SK-N-SH treated with all-trans-retinoic acid at 6 μM for 48 hours (cell line): ENCODE data around the gene MUC21.

ENCODE experiments used
- ATAC-seq: fragments of 200-7000 bp; cut with Tn5 transposase; 3 replicates; pipeline ENCODE4 v1.9.1; 2020; ENCODE audit warnings: mild to moderate bottlenecking, moderate library complexity
- ARNTL ChIP-seq: fragments of 450-650 bp; formaldehyde crosslinking; IDR thresholded peaks from 2 replicates; pipeline ENCODE4 v1.5.0; 2020; ENCODE audit warnings: low read depth, mild to moderate bottlenecking, moderate library complexity, borderline replicate concordance
- BACH2 ChIP-seq: fragments of 250-450 bp; sonication (Bioruptor Pico); IDR thresholded peaks from 2 replicates; pipeline ENCODE4 v1.9.0; 2021; ENCODE audit warnings: mild to moderate bottlenecking, borderline replicate concordance
- CSDC2 ChIP-seq: fragments of 250-450 bp; sonication (Bioruptor Pico); IDR thresholded peaks from 2 replicates; pipeline ENCODE4 v1.5.0; 2020; ENCODE audit warnings: mild to moderate bottlenecking, moderate library complexity
- ESRRG ChIP-seq: fragments of 250-450 bp; sonication (Bioruptor Pico); IDR thresholded peaks from 2 replicates; pipeline ENCODE4 v1.6.1; 2021; ENCODE audit warnings: mild to moderate bottlenecking
- GLIS3 ChIP-seq: fragments of 250-450 bp; sonication (Bioruptor Pico); IDR thresholded peaks from 2 replicates; pipeline ENCODE4 v1.5.0; 2020; ENCODE audit warnings: mild to moderate bottlenecking, moderate library complexity
- ISL1 ChIP-seq: fragments of 250-450 bp; sonication (Bioruptor Pico); IDR thresholded peaks from 2 replicates; pipeline ENCODE4 v2.1.2; 2022; ENCODE audit warnings: mild to moderate bottlenecking, moderate library complexity
- OSR1 ChIP-seq: fragments of 250-450 bp; sonication (Bioruptor Pico); IDR thresholded peaks from 2 replicates; pipeline ENCODE4 v1.8.0; 2022; ENCODE audit warnings: moderate library complexity, mild to moderate bottlenecking, inconsistent platforms
- PATZ1 ChIP-seq: fragments of 250-450 bp; sonication (Bioruptor Pico); IDR thresholded peaks from 2 replicates; pipeline ENCODE4 v1.8.0; 2020; ENCODE audit warnings: mild to moderate bottlenecking, moderate library complexity, borderline replicate concordance
- PPARA ChIP-seq: fragments of 250-450 bp; sonication (Bioruptor Pico); IDR thresholded peaks from 2 replicates; pipeline ENCODE4 v1.5.0; 2020; ENCODE audit warnings: mild to moderate bottlenecking, borderline replicate concordance
- RARB ChIP-seq: fragments of 250-450 bp; sonication (Bioruptor Pico); IDR thresholded peaks from 2 replicates; pipeline ENCODE4 v1.8.0; 2021; ENCODE audit warnings: mild to moderate bottlenecking, moderate library complexity
- SNAI2 ChIP-seq: fragments of 250-450 bp; sonication (Bioruptor Pico); IDR thresholded peaks from 2 replicates; pipeline ENCODE4 v1.5.0; 2020; ENCODE audit warnings: mild to moderate bottlenecking, moderate library complexity
- TCF4 ChIP-seq: fragments of 250-450 bp; sonication (Bioruptor Pico); IDR thresholded peaks from 2 replicates; pipeline ENCODE4 v1.8.0; 2021; ENCODE audit warnings: mild to moderate bottlenecking, moderate library complexity, borderline replicate concordance
- ZC3H10 ChIP-seq: fragments of 250-450 bp; sonication (Bioruptor Pico); IDR thresholded peaks from 2 replicates; pipeline ENCODE4 v1.5.1; 2021; ENCODE audit warnings: mild to moderate bottlenecking, moderate library complexity
- ZFP30 ChIP-seq: fragments of 450-650 bp; formaldehyde crosslinking; IDR thresholded peaks from 2 replicates; pipeline ENCODE4 v1.5.0; 2022; ENCODE audit warnings: mild to moderate bottlenecking, moderate library complexity
- ZNF8 ChIP-seq: fragments of 450-650 bp; formaldehyde crosslinking; IDR thresholded peaks from 2 replicates; pipeline ENCODE4 v1.5.0; 2020; ENCODE audit warnings: mild to moderate bottlenecking, moderate library complexity
- TF ChIP-seq, protein P1 (sequence below): fragments of 250-450 bp; sonication (Bioruptor Pico); IDR thresholded peaks from 2 replicates; pipeline ENCODE4 v1.5.1; 2020; ENCODE audit warnings: low read depth, mild to moderate bottlenecking, moderate library complexity
- TF ChIP-seq, protein P2 (sequence below): fragments of 250-450 bp; sonication (Bioruptor Pico); IDR thresholded peaks from 2 replicates; pipeline ENCODE4 v1.5.0; 2020; ENCODE audit warnings: mild to moderate bottlenecking, moderate library complexity
- TF ChIP-seq, protein P3 (sequence below): fragments of 250-450 bp; sonication (Bioruptor Pico); IDR thresholded peaks from 2 replicates; pipeline ENCODE4 v1.8.0; 2021; ENCODE audit warnings: low read depth, mild to moderate bottlenecking, moderate library complexity, borderline replicate concordance
- TF ChIP-seq, protein P4 (sequence below): fragments of 250-450 bp; sonication (Bioruptor Pico); IDR thresholded peaks from 2 replicates; pipeline ENCODE4 v1.5.1; 2021; ENCODE audit warnings: mild to moderate bottlenecking, moderate library complexity

The MUC21 gene

GRCh38 chr6:30938730-30939129 lies 44.8 kb upstream of the MUC21 start:
- ATAC-seq, result no peak
- TF ChIP-seq PPARA (no peak), TCF4 (CRISPR knock-in tag) (no peak), CSDC2 (CRISPR knock-in tag) (no peak), GLIS3 (CRISPR knock-in tag) (no peak)
- TF ChIP-seq, protein P1, sequence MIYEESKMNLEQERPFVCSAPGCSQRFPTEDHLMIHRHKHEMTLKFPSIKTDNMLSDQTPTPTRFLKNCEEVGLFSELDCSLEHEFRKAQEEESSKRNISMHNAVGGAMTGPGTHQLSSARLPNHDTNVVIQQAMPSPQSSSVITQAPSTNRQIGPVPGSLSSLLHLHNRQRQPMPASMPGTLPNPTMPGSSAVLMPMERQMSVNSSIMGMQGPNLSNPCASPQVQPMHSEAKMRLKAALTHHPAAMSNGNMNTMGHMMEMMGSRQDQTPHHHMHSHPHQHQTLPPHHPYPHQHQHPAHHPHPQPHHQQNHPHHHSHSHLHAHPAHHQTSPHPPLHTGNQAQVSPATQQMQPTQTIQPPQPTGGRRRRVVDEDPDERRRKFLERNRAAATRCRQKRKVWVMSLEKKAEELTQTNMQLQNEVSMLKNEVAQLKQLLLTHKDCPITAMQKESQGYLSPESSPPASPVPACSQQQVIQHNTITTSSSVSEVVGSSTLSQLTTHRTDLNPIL (CRISPR knock-in tag), result no peak

DNA sequence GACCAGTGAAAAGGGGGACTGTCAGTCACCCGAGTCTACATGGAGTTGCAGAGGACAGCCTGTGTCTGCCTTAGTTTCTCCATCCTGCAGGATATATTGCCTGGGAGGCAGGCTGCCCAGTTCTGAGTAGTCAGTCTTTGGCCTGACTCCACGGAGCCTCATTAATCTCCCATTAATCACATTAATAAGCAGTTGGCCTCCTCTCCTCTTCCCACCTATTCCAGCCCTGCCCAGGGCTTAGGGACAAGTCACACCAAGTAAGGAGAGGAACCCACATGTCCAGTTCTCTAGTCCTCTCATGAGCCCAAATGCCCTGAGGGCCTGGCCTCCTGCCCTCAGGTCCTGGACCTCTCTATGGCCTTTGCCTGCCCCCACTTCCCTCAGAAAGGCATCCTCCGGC lies 44.0 kb upstream of the MUC21 start:
- ATAC-seq, result no peak

More for the DNA sequence above, 44.0 kb upstream of the MUC21 start:
- TF ChIP-seq, protein P2, sequence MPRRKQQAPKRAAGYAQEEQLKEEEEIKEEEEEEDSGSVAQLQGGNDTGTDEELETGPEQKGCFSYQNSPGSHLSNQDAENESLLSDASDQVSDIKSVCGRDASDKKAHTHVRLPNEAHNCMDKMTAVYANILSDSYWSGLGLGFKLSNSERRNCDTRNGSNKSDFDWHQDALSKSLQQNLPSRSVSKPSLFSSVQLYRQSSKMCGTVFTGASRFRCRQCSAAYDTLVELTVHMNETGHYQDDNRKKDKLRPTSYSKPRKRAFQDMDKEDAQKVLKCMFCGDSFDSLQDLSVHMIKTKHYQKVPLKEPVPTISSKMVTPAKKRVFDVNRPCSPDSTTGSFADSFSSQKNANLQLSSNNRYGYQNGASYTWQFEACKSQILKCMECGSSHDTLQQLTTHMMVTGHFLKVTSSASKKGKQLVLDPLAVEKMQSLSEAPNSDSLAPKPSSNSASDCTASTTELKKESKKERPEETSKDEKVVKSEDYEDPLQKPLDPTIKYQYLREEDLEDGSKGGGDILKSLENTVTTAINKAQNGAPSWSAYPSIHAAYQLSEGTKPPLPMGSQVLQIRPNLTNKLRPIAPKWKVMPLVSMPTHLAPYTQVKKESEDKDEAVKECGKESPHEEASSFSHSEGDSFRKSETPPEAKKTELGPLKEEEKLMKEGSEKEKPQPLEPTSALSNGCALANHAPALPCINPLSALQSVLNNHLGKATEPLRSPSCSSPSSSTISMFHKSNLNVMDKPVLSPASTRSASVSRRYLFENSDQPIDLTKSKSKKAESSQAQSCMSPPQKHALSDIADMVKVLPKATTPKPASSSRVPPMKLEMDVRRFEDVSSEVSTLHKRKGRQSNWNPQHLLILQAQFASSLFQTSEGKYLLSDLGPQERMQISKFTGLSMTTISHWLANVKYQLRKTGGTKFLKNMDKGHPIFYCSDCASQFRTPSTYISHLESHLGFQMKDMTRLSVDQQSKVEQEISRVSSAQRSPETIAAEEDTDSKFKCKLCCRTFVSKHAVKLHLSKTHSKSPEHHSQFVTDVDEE (CRISPR knock-in tag), result no peak
- no peak for TF ChIP-seq TCF4 (CRISPR knock-in tag)
- no peak for TF ChIP-seq PATZ1 (CRISPR knock-in tag)
- TF ChIP-seq ZC3H10 (CRISPR knock-in tag), result no peak
- TF ChIP-seq, protein P3, sequence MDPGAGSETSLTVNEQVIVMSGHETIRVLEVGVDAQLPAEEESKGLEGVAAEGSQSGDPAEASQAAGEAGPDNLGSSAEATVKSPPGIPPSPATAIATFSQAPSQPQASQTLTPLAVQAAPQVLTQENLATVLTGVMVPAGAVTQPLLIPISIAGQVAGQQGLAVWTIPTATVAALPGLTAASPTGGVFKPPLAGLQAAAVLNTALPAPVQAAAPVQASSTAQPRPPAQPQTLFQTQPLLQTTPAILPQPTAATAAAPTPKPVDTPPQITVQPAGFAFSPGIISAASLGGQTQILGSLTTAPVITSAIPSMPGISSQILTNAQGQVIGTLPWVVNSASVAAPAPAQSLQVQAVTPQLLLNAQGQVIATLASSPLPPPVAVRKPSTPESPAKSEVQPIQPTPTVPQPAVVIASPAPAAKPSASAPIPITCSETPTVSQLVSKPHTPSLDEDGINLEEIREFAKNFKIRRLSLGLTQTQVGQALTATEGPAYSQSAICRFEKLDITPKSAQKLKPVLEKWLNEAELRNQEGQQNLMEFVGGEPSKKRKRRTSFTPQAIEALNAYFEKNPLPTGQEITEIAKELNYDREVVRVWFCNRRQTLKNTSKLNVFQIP, result no peak
- no peak for TF ChIP-seq BACH2 (CRISPR knock-in tag)
- no peak for TF ChIP-seq ZNF8 (CRISPR knock-in tag)
- no peak for TF ChIP-seq CSDC2 (CRISPR knock-in tag)
- TF ChIP-seq PPARA, result no peak
- TF ChIP-seq SNAI2 (CRISPR knock-in tag), result no peak
- no peak for TF ChIP-seq ESRRG (CRISPR knock-in tag)
- TF ChIP-seq, protein P4, sequence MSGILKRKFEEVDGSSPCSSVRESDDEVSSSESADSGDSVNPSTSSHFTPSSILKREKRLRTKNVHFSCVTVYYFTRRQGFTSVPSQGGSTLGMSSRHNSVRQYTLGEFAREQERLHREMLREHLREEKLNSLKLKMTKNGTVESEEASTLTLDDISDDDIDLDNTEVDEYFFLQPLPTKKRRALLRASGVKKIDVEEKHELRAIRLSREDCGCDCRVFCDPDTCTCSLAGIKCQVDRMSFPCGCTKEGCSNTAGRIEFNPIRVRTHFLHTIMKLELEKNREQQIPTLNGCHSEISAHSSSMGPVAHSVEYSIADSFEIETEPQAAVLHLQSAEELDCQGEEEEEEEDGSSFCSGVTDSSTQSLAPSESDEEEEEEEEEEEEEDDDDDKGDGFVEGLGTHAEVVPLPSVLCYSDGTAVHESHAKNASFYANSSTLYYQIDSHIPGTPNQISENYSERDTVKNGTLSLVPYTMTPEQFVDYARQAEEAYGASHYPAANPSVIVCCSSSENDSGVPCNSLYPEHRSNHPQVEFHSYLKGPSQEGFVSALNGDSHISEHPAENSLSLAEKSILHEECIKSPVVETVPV, result no peak
- TF ChIP-seq GLIS3 (CRISPR knock-in tag), result no peak
- no peak for TF ChIP-seq OSR1
- no peak for TF ChIP-seq ZFP30
- TF ChIP-seq RARB (CRISPR knock-in tag), result no peak
- no peak for TF ChIP-seq ARNTL
- no peak for TF ChIP-seq ISL1 (CRISPR knock-in tag)
- TF ChIP-seq, protein P1 (CRISPR knock-in tag), result no peak
